Measurements from ENCODE around the gene C9orf85. TPM values are rescaled to one million over a fixed set of nuclear protein-coding genes. Genes with fewer than 3 reads are reported as not detected.

The C9orf85 gene
- total RNA-seq, 1 donor from 2014 or later: 15.6 TPM

DNA sequence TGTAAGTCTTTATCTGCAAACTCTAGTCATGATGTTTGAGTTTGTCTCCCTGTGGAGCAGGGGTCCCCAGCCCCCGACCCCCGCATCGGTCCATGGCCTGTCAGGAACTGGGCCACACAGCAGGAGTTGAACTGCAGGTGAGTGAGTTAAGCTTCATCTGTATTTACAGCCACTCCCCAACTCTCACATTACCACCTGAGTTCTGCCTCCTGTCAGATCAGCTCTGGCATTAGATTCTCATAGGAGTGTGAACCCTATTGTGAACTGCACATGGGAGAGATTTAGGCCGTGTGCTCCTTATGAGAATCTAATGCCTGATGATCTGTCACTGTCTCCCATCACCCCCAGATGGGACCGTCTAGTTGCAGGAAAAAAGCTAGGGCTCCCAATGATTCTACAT is 7.0 kb downstream of the C9orf85 start:
- TF ChIP-seq, protein P1, sequence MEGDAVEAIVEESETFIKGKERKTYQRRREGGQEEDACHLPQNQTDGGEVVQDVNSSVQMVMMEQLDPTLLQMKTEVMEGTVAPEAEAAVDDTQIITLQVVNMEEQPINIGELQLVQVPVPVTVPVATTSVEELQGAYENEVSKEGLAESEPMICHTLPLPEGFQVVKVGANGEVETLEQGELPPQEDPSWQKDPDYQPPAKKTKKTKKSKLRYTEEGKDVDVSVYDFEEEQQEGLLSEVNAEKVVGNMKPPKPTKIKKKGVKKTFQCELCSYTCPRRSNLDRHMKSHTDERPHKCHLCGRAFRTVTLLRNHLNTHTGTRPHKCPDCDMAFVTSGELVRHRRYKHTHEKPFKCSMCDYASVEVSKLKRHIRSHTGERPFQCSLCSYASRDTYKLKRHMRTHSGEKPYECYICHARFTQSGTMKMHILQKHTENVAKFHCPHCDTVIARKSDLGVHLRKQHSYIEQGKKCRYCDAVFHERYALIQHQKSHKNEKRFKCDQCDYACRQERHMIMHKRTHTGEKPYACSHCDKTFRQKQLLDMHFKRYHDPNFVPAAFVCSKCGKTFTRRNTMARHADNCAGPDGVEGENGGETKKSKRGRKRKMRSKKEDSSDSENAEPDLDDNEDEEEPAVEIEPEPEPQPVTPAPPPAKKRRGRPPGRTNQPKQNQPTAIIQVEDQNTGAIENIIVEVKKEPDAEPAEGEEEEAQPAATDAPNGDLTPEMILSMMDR (IDR thresholded peaks at IDR 0.05; ENCODE audit: insufficient read depth, low read length, poor library complexity, severe bottlenecking): no peak
- no peak for DNase-seq (ENCODE audit: low read depth)
- no peaks in the 10 kb centered on the region for H3K36me3 ChIP-seq (ENCODE audit: control insufficient read depth, insufficient read depth, low read length)

GRCh38 chr9:71920456-71921189 is 9.2 kb downstream of the C9orf85 start:
- DNase-seq (ENCODE audit: low read depth): no peak
- H3K36me3 ChIP-seq (ENCODE audit: control insufficient read depth, insufficient read depth, low read length): no peaks in the 10 kb centered on the region
- H3K27me3 ChIP-seq (ENCODE audit: control insufficient read depth, insufficient read depth, low read length): no peaks in the 10 kb centered on the region
- H3K4me3 ChIP-seq (ENCODE audit: low read depth, low read length): no peak overlapping the region
- TF ChIP-seq, protein P1 (IDR thresholded peaks at IDR 0.05; ENCODE audit: insufficient read depth, low read length, poor library complexity, severe bottlenecking): no peak

More for the DNA sequence above, 7.0 kb downstream of the C9orf85 start:
- H3K4me3 ChIP-seq (ENCODE audit: low read depth, low read length): no peak overlapping the region
- no peaks in the 10 kb centered on the region for H3K27me3 ChIP-seq (ENCODE audit: control insufficient read depth, insufficient read depth, low read length)

DNA sequence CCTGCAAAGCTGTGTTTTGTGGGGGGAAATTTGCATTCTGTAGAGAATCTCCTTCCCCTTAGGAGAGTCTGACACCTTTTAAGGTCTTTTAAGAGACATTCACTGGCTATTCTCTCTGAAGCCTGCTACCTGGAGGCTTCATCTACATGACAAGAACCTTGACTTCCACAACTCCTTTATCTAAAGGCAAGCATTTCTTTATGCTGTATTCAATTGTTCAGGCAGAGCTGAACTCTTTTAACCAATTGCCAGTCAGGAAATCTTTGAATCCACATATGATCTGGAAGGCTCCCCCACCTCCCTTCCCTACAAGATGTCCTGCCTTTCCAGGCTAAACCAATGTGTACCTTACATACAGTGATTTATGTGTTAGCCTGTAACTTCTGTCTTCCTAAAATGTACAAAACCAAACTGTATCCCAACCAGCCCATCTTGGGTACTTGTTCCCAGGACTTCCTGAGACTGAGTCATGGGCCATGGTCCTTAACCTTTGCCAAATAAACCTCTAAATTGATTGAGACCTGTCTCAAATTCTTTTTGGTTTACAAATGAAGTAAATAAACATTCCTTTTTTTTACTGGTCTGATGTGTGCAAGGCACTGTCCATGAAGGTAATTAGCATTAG is 9.9 kb downstream of the C9orf85 start:
- TF ChIP-seq, protein P1 (IDR thresholded peaks at IDR 0.05; ENCODE audit: insufficient read depth, low read length, poor library complexity, severe bottlenecking): no peak
- Histone ChIP-seq H3K4me3 (ENCODE audit: low read depth, low read length) (no peak overlapping the region), H3K36me3 (ENCODE audit: control insufficient read depth, insufficient read depth, low read length) (no peaks in the 10 kb centered on the region), H3K27me3 (ENCODE audit: control insufficient read depth, insufficient read depth, low read length) (no peaks in the 10 kb centered on the region)
- DNase-seq (ENCODE audit: low read depth): no peak

DNA sequence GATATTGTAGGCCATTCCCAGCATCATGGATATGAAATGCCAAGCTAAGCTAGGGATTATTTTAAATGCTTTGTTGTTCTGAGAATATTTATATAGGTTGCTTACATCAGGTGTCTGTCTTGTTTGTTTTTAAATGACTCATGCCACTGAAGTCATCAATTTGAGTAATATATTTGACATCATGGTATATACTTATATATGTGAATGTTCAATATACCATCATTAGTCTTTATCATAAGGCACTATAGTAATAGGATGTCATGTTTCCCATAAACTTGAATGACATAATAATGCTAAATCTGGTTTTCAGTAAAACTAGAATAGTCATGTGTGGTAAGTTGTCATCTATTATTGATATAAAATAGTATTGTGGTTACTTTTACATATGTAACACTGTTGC is 13.1 kb downstream of the C9orf85 start:
- no peak for DNase-seq (ENCODE audit: low read depth)
- Histone ChIP-seq H3K27me3 (ENCODE audit: control insufficient read depth, insufficient read depth, low read length) (no peaks in the 10 kb centered on the region), H3K36me3 (ENCODE audit: control insufficient read depth, insufficient read depth, low read length) (no peaks in the 10 kb centered on the region), H3K4me3 (ENCODE audit: low read depth, low read length) (no peak overlapping the region)
- TF ChIP-seq, protein P1 (IDR thresholded peaks at IDR 0.05; ENCODE audit: insufficient read depth, low read length, poor library complexity, severe bottlenecking): no peak

DNA sequence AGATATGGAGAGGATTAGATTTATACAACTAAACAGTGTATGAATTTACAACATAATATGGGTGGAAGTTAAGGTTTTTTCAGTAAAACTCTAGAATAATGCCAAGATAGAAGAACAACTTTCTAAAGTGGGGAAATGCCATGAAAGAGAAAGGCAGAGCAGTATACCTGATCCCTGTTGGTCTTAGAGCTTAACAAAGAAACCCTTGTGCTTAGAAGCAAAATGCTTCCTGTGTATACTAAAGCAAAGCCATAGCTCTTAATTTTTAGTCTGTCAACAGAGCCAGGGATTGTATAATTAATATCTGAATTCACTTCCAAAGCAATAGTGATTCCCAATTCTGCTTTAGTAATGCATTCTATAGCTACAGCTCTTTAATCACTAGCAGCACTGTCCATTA is 14.4 kb downstream of the C9orf85 start:
- TF ChIP-seq, protein P1 (IDR thresholded peaks at IDR 0.05; ENCODE audit: insufficient read depth, low read length, poor library complexity, severe bottlenecking): no peak
- DNase-seq (ENCODE audit: low read depth): no peak
- no peaks in the 10 kb centered on the region for H3K27me3 ChIP-seq (ENCODE audit: control insufficient read depth, insufficient read depth, low read length)
- H3K4me3 ChIP-seq (ENCODE audit: low read depth, low read length): no peak overlapping the region
- no peaks in the 10 kb centered on the region for H3K36me3 ChIP-seq (ENCODE audit: control insufficient read depth, insufficient read depth, low read length)

All from kidney epithelial cell (primary cell).